Endometrial microvascular endothelial cells (primary cell): Measurements from ENCODE around the gene ATXN7L1. TPM values are rescaled to one million over a fixed set of nuclear protein-coding genes. Genes with fewer than 3 reads are reported as not detected.
"Not testable (repeated sequence)": the region's sequence is repeated elsewhere in the genome, so short reads cannot be mapped to it uniquely, and the experiment has no call there.

Experiments
- in situ Hi-C: cut with HindIII; loops from 2 replicates; pipeline ENCODE4 v1.10.0; 2017; ENCODE audit warnings: low sequenced_read_pairs, low pct_unique_long_range_greater_than_20kb; ENCODE audit errors: inconsistent ontology term
- total RNA-seq: library from RNA; depleted of rRNA; stranded (reverse); fragments of >200 nt; gene quantifications from one replicate; pipeline ENCODE4 v1.2.3, GENCODE V29; 2015; ENCODE audit errors: inconsistent ontology term

Gene ATXN7L1
- total RNA-seq, 1 donor from 2014 or later = 4.8 TPM

DNA sequence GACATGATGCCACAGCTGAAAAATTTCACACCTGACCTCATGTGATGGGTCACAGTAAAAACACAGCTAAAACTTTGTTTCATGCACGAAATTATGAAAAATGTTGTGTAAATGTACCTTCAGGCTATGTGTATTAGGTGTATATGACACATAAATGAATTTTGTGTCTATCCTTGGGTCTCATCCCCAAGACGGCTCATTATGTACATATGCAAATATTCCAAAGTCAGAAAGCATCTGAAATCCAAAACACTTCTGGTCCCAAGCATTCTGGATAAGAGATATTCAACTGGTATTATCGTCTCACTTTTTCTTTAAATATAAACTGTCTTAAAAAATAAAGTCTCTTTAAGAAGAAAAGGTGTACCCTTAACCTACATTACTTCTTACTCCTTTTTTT is 145.4 kb downstream of the ATXN7L1 start:
- in situ Hi-C loops = no loop called here

DNA sequence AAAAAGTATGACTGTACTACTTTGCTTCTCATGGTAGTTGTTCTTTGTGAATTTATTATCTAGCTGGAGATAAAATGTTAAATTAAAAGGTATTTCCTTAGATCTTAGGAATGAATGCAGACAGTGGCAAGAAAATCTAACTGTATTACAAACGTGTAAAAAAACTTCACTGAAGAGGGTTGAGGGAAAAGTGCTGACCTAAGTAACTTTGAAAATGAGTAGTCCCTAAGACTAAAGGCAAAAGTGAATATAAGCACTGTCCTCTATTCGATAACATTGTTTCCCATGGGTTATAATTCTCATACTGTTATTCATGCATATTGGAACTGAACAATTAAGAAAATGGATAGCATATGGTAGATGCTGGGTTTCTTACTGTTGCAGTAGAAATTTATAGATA is 148.4 kb downstream of the ATXN7L1 start:
- in situ Hi-C loops = no loop called here

DNA sequence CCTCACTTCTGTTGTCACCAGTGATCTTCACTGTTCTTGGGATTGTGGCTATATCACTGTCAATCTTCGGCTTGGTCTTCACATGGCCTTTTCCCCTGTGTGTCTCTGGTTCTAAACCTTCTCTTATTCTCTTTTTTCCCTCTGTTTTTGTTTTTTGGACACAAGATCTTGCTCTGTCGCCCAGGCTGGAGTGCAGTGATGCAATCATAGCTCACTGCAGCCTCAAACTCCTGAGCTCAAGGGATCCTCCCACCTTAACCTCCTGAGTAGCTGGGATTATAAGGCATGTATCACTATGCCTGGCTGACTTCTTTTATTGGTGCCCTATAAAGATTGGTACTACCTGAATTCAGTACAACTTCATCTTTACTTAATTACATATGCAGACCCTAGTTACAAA is 151.7 kb downstream of the ATXN7L1 start:
- in situ Hi-C loops = no loop called here

DNA sequence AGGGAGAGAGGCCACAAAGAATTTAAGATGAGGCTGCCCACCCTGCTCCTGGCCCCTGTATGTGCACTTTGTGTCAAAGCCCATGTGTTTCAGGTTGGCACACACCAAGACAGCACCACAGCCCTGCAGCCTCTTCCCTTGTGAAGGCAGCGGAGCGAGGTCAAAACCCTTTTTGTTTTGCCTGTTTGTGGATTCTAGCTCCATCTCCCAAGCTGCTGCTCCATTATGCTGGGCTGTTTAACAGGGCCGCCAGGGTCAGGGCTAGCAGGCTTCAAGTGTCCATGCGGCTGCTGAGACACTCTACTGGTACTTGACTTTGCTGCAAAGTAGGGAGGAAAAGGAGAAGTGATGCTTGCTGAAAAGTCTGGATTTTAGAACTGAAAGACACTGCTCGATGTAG is 152.8 kb downstream of the ATXN7L1 start:
- in situ Hi-C loops = no loop called here

DNA sequence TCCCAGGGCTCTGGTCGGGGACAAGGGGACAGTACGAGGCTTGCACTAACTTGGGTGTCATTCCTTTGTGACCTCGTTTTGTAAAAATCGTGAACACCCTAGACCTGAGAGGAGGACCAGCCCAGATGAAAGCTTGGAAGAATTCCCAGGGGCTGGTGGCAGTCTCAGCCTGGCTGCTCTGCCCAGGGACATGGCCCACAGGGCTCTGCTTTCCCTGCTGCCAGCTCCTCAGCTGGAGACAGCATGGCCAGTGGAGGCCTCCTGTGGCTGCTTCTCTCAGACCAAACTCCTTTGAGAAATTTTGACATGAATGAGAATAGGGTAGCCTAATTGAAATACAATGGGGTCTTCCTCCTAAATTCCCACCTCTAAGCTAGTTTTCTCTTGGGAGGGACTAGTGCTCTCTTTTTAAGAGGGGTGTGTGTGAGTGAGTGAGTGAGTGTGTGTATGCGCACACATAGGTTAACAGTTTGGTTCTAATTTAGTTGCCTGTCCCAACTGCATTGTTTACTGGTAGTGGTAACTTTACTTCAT is 154.8 kb downstream of the ATXN7L1 start:
- in situ Hi-C loops = no loop called here

DNA sequence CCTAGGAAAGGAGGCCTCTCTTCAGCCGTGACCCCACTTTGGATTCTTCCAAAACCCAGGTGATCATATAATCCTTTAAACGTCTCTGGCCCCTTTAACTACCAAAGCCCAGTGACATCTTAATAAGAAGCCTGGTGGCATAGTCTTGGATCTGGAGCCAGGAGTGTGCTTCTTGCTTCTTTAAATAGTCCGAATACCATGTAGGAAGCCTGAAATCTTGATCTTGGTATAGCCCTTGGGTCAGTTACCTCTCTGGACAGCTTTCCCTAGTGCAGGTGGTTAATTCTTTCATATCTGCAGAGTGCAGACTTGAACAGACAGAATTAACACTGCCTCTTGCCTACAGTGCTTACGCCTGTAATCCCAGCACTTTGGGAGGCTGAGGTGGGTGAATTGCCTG is 156.5 kb downstream of the ATXN7L1 start:
- in situ Hi-C loops = no loop called here

DNA sequence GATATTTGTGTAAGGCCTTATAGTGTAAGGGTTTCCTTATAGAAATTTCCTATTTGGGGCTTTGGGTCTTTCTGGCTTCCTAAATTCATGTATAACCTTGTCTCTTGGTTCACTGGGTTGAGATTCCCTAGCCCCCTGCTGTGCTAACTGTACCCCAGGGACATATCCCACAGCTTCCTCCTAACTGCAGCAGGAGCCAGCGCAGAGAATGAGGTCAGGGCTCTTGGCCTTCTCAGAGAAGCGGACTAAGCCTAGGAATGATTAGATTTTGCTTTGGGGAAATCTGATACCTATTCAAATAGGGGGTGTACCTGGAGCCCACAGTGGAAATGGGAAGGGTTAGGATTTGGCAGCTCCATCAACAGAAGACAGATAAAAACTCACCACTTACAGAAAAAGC is 157.0 kb downstream of the ATXN7L1 start:
- in situ Hi-C loops = no loop called here

DNA sequence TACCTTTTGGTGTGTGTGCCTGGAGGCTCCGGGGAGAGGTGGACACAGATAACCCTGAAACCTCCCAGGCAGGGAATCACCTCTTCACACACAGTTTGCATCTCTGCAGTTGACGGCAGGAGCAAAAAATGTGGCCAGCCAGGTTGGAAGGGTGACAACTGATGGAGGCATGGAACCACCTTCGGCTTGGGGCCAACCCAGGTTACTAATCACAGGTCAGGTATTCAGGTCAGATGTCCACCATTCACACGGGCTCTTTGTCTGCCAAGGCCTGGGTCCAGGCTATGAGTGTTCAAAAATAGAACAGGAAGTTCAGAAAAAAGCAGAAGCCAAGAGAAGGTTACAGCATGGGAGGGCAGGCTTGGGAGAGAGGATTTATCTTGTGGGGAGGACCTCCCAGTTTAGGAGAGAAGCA is 157.9 kb downstream of the ATXN7L1 start:
- in situ Hi-C loops = no loop called here

DNA sequence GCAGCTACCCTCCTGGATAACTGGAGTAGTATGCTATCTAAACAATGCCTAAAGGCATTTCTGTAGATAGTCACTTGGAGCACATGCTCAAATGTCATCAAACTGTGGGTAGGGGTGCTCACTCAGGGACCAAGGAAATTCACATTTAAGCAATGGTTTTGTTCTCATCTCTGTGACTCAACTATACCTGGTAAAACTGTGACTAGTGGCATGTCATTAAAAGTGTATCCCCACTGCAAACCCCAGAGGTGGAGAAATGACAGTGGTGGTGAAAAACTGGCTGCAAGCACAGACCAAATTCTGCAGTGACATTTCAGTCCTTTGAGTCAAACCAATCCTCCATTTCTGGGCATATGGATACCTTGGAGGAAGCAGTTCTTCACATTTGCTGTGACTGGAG is 160.9 kb downstream of the ATXN7L1 start:
- in situ Hi-C loops = no loop called here

DNA sequence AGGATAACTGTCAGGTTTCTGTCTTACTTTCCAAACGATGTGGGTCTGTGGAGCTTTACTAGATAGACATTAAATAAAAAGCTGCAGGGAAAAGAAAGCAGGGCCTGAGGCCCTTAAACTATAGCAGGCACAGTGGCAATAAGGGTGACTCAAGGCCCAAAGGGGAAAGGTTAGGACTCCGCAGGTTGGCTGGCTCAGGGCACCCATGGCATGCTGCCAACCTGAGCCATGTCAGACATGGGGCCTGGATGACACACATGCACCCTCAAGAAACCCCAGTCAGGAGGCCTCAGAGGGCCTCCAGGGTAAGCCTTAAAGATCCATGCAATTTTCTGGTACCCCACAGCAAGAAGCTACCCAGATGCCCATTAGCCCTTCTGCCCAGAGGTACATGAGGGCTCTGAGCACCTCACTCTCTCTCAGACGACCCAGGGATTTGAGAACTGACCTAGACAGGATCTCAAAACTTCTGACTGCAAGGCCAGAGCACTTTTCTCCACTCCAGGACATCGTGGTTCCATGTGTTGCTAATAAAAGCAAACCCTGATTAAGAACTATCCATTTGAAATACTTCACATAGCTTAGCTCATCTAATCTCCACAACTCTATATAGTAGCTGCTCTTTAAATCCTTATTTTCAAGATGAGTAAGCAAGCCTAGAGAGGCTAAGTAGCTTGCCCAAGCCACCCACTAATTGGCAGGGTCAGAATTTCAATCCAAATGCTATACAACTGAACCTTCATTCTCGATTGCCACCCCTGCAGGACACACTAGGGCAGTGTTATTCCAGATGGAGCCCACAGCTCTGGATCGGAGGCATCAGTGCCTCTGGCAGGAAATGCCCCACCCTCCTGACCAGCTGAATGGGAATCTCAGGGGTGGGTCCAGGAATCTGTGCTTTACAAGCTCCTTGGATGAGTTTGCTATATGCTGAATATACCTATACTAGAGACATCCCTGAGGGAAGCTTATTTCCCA is 162.6 kb downstream of the ATXN7L1 start:
- in situ Hi-C loops = no loop called here

DNA sequence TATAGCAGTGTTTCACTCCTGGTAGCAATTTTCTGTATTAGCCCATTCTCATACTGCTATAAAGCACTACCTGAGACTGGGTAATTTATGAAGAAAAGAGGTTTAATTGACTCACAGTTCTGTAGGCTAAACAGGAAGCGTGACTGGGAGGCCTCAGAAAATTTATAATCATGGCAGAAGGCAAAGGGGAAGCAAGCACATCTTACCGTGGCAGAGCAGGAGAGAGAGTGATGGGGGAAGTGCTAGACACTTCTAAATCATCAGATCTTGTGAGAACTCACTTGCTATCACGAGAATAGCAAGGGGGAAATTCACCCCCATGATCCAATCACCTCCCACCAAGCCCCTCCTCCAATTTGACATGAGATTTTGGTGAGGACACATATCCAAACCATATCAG is 163.5 kb downstream of the ATXN7L1 start:
- in situ Hi-C loops = no loop called here

DNA sequence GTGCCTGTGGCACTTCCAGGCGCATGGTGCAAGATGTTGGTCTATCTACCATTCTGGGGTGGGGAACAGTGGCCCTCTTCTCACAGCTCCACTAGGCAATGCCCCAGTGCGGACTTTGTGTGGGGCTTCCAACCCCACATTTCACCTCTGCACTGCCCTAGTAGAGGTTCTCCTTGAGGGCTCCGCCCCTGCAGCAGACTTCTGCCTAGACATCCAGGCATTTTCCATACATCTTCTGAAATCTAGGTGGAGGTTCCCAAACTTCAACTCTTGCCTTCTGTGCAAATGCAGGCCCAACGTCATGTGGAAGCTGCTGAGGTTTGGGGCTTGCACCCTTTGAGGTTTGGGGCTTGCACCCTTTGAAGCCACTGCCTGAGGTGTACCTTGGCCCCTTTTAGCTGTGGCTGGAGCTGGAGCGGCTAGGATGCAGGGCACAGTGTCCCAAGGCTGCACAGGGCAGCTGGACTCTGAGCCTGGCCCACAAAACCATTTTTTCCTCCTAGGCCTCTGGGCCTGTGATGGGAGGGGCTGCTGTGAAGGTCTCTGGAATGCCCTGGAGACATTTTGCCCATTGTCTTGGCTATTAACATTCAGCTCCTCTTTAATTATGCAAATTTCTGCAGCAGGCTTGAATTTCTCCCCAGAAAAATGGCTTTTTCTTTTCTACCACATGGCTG is 164.5 kb downstream of the ATXN7L1 start:
- in situ Hi-C loops = no loop called here

DNA sequence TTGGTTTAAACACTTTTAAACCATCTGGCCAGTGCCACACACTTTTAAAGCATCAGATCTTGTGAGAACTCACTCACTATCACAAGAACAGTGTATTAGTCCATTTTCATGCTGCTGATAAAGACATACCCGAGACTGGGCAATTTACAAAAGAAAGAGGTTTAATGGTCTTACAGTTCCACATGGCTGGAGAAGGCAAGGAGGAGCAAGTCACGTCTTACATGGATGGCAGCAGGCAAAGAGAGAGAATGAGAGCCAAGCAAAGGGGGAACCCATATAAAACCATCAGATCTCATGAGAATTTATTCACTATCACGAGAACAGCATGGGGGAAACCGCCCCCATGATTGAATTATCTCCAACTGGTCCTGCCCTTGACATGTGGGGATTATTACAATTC is 165.7 kb downstream of the ATXN7L1 start:
- in situ Hi-C loops = not testable (repeated sequence)

DNA sequence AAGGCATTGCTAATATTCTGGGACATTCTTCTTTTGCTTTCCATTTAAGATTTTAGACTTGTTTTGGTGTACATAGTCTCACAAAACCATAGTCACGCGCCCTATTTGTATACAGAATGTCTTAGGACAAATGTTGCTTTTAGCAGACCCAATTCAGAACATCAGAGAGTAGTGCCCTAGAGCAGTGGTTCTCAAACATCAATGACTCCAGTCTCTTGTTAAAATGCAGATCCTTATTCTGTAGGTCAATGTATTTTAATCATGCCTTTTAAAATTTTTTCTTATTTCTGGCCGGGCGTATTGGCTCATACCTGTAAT is 167.7 kb downstream of the ATXN7L1 start:
- in situ Hi-C loops = no loop called here

DNA sequence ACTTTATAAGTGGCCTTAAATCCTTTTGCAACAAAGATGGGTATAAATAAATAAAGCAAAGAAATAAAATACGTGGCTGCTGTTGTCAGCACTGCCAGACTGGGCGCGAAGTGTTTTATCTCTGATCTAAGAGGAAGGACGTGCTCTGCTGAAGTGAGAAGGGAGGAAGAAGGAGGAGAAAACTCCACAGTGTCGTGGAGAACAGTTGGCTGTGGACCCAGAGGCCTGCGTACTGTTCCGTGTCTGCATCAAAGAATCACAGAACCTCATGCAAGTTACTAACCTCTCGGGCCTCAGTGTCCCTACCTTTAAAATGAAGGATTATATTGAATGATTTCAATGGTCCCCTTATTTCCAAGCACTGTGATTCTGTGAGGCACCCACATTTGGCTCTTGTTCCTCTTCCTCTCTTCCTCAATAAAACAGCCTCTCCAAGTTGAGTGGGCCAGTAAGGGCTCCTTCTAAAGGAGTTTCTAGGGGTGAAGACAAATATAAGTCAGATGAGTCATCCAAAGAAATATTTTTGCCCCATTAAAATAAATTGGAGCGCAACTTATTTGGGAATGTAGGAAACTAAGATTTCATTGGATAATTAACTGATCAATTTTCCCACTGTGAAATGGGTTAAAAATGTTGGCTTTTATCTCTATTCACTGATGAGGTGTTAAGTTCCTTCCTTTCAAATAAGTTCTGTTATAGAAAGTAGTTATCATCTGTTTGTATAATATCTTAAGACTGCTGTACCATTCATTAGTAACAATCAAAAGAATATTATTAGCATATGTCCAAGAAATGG is 168.2 kb downstream of the ATXN7L1 start:
- in situ Hi-C loops = no loop called here

DNA sequence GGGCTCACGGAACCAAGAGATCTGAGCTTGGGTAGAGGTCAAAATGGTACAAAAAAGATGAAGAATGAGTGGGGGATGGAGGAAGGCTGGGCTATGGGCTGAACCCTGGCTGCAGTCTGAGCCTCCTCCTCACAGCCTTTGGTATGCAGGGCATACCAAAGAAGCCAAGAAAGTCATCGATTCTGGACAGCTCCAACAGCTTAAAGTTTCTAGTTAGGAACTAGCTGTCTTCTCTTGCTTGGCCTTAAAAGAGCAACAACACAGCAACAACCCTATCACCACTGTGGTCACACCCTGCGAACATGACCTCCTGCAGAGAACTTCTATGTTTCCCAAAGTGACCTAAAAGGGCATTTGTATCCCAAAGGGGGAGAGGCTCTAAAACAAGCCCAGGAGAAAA is 169.0 kb downstream of the ATXN7L1 start:
- in situ Hi-C loops = no loop called here

DNA sequence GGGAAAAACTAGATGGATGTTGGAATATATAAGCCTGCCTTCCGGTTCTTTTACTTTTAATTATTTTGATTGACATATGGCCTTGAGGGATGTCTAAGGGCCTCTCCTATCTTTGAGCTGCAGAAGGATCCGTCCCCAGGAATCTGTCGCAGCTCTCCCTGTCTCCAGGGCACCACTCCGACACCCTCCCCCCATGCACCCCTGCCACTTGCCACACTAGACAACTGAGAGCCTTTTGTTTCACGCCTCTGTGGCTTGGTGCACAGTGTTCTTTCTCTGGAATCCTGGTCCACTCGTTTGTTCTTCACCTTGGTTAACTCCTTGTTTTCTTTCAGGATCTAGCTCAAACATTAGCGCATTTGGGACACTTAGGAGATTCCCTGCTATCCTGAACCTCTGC is 171.0 kb downstream of the ATXN7L1 start:
- in situ Hi-C loops = no loop called here

DNA sequence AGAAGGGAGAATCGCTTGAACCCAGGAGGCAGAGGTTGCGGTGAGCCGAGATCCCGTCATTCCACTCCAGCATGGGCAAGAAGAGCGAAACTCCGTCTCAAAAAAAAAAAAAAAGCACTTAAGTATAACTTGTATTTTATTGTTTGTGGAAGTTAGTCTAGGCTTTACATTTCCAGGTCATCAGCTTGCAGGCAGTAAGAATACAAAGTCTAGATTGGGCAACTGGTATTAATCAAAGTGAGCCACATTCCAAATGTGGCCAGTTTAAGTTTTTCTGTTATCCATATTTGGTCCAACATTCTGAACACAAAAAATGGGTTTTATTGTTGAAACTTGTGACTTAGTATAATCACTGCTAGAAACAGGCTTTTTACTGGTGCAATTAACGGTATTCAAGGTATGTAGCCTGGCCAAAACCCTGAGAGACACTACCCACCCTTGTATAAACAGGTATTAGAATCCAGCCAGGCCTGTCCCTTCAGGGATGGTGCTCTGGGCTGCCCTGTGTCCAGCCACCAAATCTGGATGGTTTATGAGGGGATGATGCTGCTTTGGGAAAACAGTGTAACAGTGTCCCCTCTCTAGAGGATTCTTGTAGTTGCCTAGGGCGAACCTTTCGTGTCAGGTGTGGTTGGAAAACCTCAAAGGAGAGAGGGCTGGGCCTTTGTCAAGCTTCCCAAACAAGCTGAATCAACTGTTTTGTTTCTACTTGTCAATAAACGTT is 173.0 kb downstream of the ATXN7L1 start:
- in situ Hi-C loops = no loop called here
